Measurements from ENCODE around the gene PHF13.
"Not testable (repeated sequence)": the region's sequence is repeated elsewhere in the genome, so short reads cannot be mapped to it uniquely, and the experiment has no call there.

Gene PHF13

GRCh38 chr1:6660415-6661049 is 47.0 kb downstream of the PHF13 start:
- no peak for DNase-seq (ENCODE audit: low read depth)

GRCh38 chr1:6662468-6662867 is 48.9 kb downstream of the PHF13 start:
- DNase-seq (ENCODE audit: low read depth): not testable (repeated sequence)

- no peak for DNase-seq (ENCODE audit: low read depth)
Measured at GRCh38 chr1:6666696-6667095, 53.2 kb downstream of the PHF13 start.

- DNase-seq (ENCODE audit: low read depth): no peak
Measured at GRCh38 chr1:6667139-6667538, 53.6 kb downstream of the PHF13 start.

GRCh38 chr1:6668503-6668902 is 55.0 kb downstream of the PHF13 start:
- DNase-seq (ENCODE audit: low read depth): no peak

GRCh38 chr1:6672558-6672957 is 59.0 kb downstream of the PHF13 start:
- no peak for DNase-seq (ENCODE audit: low read depth)
